NCI-H2196 (cell line): Measurements from ENCODE around the gene CHST2.
"Not testable (repeated sequence)": the region's sequence is repeated elsewhere in the genome, so short reads cannot be mapped to it uniquely, and the experiment has no call there.

Experiments used
- DNase-seq: peaks from one replicate; lab custom pipeline; 2025; ENCODE audit not compliant: unreplicated experiment; lab: John Stamatoyannopoulos, UW

Gene CHST2

GRCh38 chr3:143119009-143119914 is at the start of gene CHST2:
Gene CHST2 (plus strand): TSS chr3:143119771. CDS start chr3:143120817, 1,046 bp downstream.
- DNase-seq, result peak; percentile 72

GRCh38 chr3:143070977-143071551 is 48.5 kb upstream of the CHST2 start:
- no peak for DNase-seq

GRCh38 chr3:143071776-143072175 is 47.8 kb upstream of the CHST2 start:
- no peak for DNase-seq

GRCh38 chr3:143072298-143073020 is 47.1 kb upstream of the CHST2 start:
- not testable (repeated sequence) for DNase-seq

GRCh38 chr3:143073541-143073940 is 46.0 kb upstream of the CHST2 start:
- DNase-seq, result not testable (repeated sequence)

GRCh38 chr3:143073983-143074382 is 45.6 kb upstream of the CHST2 start:
- not testable (repeated sequence) for DNase-seq

- no peak for DNase-seq
Measured at GRCh38 chr3:143078883-143079282, 40.7 kb upstream of the CHST2 start.

- no peak for DNase-seq
Measured at GRCh38 chr3:143080196-143080595, 39.4 kb upstream of the CHST2 start.

GRCh38 chr3:143081365-143081764 is 38.2 kb upstream of the CHST2 start:
- DNase-seq, result no peak

- no peak for DNase-seq
Measured at GRCh38 chr3:143081844-143082778, 37.5 kb upstream of the CHST2 start.

GRCh38 chr3:143083781-143084180 is 35.8 kb upstream of the CHST2 start:
- DNase-seq, result no peak

- no peak for DNase-seq
Measured at GRCh38 chr3:143084856-143085731, 34.5 kb upstream of the CHST2 start.

- DNase-seq, result no peak
Measured at GRCh38 chr3:143088835-143089234, 30.7 kb upstream of the CHST2 start.

GRCh38 chr3:143089965-143090364 is 29.6 kb upstream of the CHST2 start:
- DNase-seq, result no peak

GRCh38 chr3:143090486-143090885 is 29.1 kb upstream of the CHST2 start:
- DNase-seq, result no peak

GRCh38 chr3:143090976-143091837 is 28.4 kb upstream of the CHST2 start:
- no peak for DNase-seq

- no peak for DNase-seq
Measured at GRCh38 chr3:143092191-143092590, 27.4 kb upstream of the CHST2 start.

- no peak for DNase-seq
Measured at GRCh38 chr3:143095813-143096212, 23.8 kb upstream of the CHST2 start.
